NCI-H1092 treated with DMSO at 0.1 percent for 48 hours (cell line): ENCODE measurements around the gene PEAR1.

Experiments used
- DNase-seq: peaks from one replicate; lab custom pipeline; 2025; lab: John Stamatoyannopoulos, UW

PEAR1 gene

GRCh38 chr1:156882543-156882942 is 11.0 kb upstream of the PEAR1 start:
- no peak for DNase-seq

- no peak for DNase-seq
These were observed 9.6 kb upstream of the PEAR1 start for GRCh38 chr1:156883919-156884318.

- DNase-seq: no peak
These were observed 8.8 kb upstream of the PEAR1 start for GRCh38 chr1:156884560-156885184.

- DNase-seq: no peak
These were observed 8.2 kb upstream of the PEAR1 start for GRCh38 chr1:156885314-156885713.

GRCh38 chr1:156885880-156886355 is 7.6 kb upstream of the PEAR1 start:
- no peak for DNase-seq

- no peak for DNase-seq
These were observed 6.8 kb upstream of the PEAR1 start for GRCh38 chr1:156886583-156887281.

GRCh38 chr1:156887317-156887716 is 6.2 kb upstream of the PEAR1 start:
- DNase-seq: no peak

- no peak for DNase-seq
These were observed 5.8 kb upstream of the PEAR1 start for GRCh38 chr1:156887734-156888133.

GRCh38 chr1:156889802-156890580 is 3.5 kb upstream of the PEAR1 start:
- DNase-seq: peak; percentile 78

- DNase-seq: peak; percentile 70
These were observed 1.1 kb upstream of the PEAR1 start for GRCh38 chr1:156892190-156893047.

GRCh38 chr1:156894001-156894400 is 483 bp downstream of the PEAR1 start:
- no peak for DNase-seq

- no peak for DNase-seq
These were observed 1.4 kb downstream of the PEAR1 start for GRCh38 chr1:156894711-156895454.

- DNase-seq: no peak
These were observed 1.9 kb downstream of the PEAR1 start for GRCh38 chr1:156895455-156895812.

- DNase-seq: no peak
These were observed 2.4 kb downstream of the PEAR1 start for GRCh38 chr1:156895927-156896326.

- no peak for DNase-seq
These were observed 3.0 kb downstream of the PEAR1 start for GRCh38 chr1:156896490-156897033.

GRCh38 chr1:156897078-156897825 is 3.7 kb downstream of the PEAR1 start:
- no peak for DNase-seq

- DNase-seq: no peak
These were observed 4.6 kb downstream of the PEAR1 start for GRCh38 chr1:156898161-156898566.

GRCh38 chr1:156898971-156899664 is 5.6 kb downstream of the PEAR1 start:
- no peak for DNase-seq

- DNase-seq: no peak
These were observed 6.6 kb downstream of the PEAR1 start for GRCh38 chr1:156899956-156900718.
